ENCODE results near the gene CASP6. TPM values are rescaled to one million over a fixed set of nuclear protein-coding genes. Genes with fewer than 3 reads are reported as not detected.

Gene CASP6
- polyA plus RNA-seq, 5 donors = 44.9 to 57.3 (median 49.8) TPM

DNA sequence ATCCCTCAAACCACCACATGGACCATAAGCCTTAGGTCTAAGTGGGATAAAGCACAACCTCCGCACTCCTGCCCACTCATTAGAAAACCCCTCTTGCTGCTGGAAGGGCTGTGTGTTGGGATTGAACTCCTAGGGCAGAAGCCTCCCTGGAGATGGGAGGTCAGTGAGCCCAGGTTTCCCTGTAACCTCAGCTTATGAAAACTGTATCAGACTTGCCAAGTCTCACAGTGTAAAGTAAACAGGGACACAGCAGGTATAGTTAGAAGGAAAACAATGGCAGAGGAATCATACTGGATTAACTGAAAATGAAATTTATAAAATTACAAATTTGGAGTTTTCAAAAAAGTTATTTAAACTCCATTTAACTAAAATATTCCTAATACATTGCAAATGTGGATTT is 29.9 kb downstream of the CASP6 start:
- DNase-seq = no peak

- DNase-seq = no peak
These were observed 30.9 kb downstream of the CASP6 start for GRCh38 chr4:109672169-109672930.

DNA sequence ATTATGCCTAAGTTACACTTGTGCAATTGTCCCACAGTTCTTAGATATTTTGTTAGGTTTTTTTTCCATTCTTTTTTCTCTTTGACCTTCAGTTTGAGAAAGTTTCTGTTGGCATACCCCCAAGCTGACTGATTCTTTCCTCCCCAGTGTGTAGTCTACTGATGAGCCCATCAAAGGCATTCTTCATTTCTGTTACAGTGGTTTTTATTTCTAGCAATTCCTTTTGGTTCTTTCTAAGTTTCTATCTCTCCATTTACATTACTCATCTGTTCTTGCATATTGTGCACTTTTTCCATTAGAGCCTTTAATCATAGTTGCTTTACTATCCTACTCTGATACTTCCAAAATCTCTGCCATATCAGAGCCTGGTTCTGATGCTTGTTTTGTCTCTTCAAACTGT is 31.9 kb downstream of the CASP6 start:
- DNase-seq = no peak

GRCh38 chr4:109665783-109666485 is 37.3 kb downstream of the CASP6 start:
- DNase-seq = no peak

GRCh38 chr4:109662771-109663170 is 40.5 kb downstream of the CASP6 start:
- DNase-seq = no peak

DNA sequence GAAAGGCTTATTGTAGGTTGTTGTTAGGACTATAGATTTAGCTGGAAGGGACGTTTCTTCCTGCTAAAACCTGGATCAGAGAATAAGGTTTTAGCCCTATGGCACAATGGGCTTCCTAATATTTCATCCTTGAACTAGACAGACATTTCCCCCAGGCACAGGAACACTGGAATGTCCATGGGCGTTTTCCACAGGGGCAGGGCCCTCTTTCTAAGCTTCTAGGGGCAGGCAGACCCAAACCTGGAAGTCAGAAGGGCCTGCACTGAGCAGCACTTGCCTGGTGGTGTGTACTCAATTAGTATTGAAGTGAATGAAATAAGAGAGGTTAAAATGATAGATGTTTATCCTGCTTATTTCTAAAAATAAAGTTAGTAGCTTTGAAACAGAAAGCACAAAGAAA is 41.1 kb downstream of the CASP6 start:
- no peak for DNase-seq

GRCh38 chr4:109658871-109659410 is 44.3 kb downstream of the CASP6 start:
- DNase-seq = no peak

GRCh38 chr4:109657854-109658418 is 45.3 kb downstream of the CASP6 start:
- no peak for DNase-seq

DNA sequence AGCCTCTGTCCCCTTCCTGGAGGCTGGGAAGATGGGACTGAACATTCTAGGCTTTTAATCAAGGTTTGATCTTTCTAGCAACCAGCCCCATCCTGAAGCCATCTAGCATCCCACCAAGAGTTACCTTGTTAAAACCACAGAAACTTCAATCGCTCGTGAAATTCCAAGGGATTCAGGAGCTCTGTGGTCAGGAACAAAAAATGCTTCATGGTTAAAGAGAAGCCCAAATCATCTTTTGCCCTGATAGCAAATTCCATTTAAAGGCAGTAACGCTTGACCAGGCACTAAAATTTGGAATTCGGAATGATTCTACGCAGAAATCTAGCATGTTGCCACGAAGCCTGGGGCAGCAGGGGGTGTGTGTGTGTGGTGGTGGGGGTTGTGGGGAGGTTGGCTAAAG is 47.8 kb downstream of the CASP6 start:
- no peak for DNase-seq

GRCh38 chr4:109649872-109650271 is 53.4 kb downstream of the CASP6 start:
- DNase-seq = no peak

DNA sequence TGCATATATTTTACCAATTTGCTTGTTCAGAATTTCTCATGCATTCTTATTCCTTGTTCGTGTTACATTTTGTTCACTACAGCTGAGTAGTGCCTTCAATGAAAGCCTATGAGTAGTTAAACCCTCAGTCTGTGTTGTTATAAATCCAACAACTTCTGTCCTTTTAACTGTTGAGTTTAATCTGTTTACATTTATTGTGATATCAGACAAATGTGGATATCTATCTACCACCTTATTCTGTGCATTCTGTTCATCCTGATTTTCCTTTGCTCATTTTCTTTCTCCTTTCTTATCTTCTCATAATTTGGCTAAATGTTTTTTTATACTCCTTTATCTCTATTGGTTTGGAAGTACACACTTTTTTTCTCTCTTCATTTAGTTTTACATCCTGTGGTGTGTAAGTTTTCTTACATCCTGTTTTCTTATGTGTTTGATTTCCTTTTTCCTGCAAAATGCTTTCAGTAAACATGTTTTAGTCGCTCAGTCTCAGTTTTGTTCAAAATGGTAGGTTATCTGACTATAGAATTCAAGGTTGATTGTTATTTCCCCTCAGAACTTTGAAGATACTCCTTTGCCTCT is 54.2 kb downstream of the CASP6 start:
- DNase-seq = no peak

GRCh38 chr4:109648266-109648996 is 54.8 kb downstream of the CASP6 start:
- DNase-seq = no peak

DNA sequence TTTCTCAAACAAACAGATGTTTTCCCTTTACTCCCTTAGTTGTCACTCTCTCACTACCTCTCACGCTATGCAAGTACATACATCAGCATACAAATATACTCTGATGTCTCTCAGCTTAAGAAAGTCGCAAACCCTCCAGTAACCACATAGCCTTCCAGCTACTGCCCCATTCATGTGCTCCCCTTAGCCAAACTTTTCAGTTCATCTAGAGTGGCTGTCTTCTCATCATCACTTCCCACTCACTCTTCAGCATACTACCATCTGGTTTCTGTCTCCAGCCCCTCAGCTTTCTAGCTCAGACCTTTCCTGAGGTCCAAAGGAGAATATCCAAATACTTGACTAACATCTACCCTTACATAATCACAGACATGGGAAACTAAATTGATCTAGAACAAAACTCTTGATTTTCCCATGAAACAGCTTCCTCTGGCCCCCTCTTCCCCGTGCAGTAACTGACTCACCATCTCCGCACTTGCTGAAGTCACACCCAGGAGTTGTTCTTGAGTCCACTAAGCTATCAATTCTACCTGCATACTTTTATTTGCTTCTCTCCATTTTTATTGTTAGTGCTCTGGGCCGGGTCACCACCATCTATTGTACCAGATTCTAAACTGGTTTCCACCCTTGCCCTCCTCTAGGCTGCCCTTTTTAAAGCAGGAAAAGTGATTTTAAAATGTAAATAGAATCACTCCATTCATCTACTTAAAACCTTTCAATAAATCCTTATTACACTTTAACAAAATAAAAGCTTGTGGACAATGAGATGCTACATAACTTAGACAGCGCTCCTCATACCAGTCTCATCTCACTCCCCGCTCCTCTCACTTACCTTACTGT is 57.2 kb downstream of the CASP6 start:
- DNase-seq = peak in 1 of 2 donors; percentile 11

- no peak for DNase-seq
These were observed 62.6 kb downstream of the CASP6 start for GRCh38 chr4:109640644-109641043.

Other genes starting within 250 kb of the CASP6 start
- 1 to 10 TPM; 4.3 to 8.8 (median 6.2) TPM for gene MCUB, start 143.2 kb downstream of the CASP6 start, polyA plus RNA-seq (ENCODE audit: insufficient read depth in 1 of 5, insufficient read length in 5 of 5, low replicate concordance in 1 of 5)
- gene PLA2G12A, start 26.6 kb upstream of the CASP6 start, polyA plus RNA-seq (ENCODE audit: insufficient read depth in 1 of 5, insufficient read length in 5 of 5, low replicate concordance in 1 of 5) = 10 to 100 TPM; 29.2 to 37.8 (median 35.1) TPM
- 100 to 1,000 TPM in 2 of 5 donors, 10 to 100 TPM in 3; 79.6 to 110 (median 99.6) TPM for gene CFI, start 98.6 kb upstream of the CASP6 start, polyA plus RNA-seq (ENCODE audit: insufficient read depth in 1 of 5, insufficient read length in 5 of 5, low replicate concordance in 1 of 5)
- 10 to 100 TPM; 32.3 to 39.5 (median 36.1) TPM for gene GAR1, start 112.3 kb upstream of the CASP6 start, polyA plus RNA-seq (ENCODE audit: insufficient read depth in 1 of 5, insufficient read length in 5 of 5, low replicate concordance in 1 of 5)
- gene RRH, start 124.5 kb upstream of the CASP6 start, polyA plus RNA-seq (ENCODE audit: insufficient read depth in 1 of 5, insufficient read length in 5 of 5, low replicate concordance in 1 of 5) = under 1 TPM; 0.31 to 0.77 (median 0.64) TPM
- under 1 TPM; 0.37 to 0.64 (median 0.59) TPM for gene LRIT3, start 144.7 kb upstream of the CASP6 start, polyA plus RNA-seq (ENCODE audit: insufficient read depth in 1 of 5, insufficient read length in 5 of 5, low replicate concordance in 1 of 5)
- 1 to 10 TPM in 2 of 5 donors, under 1 TPM in 3; 0.73 to 2.1 (median 0.90) TPM for gene EGF, start 209.4 kb upstream of the CASP6 start, polyA plus RNA-seq (ENCODE audit: insufficient read depth in 1 of 5, insufficient read length in 5 of 5, low replicate concordance in 1 of 5)

Data from right lung (tissue), 5 donors.